ENCODE results near the gene CHCHD10. TPM values are rescaled to one million over a fixed set of nuclear protein-coding genes. Genes with fewer than 3 reads are reported as not detected.

The CHCHD10 gene
- total RNA-seq, 1 donor from 2014 or later = 2.0 TPM

- Histone ChIP-seq H3K27ac (no peak overlapping the region), H3K4me1 (peaks cover 0 to 3% of the 10 kb centered on the region in 2 donors), H3K9me3 (no peaks in the 10 kb centered on the region), H3K4me3 (no peak overlapping the region), H3K27me3 (no peaks in the 10 kb centered on the region), H3K36me3 (no peaks in the 10 kb centered on the region)
- TF ChIP-seq CTCF (IDR thresholded peaks at IDR 0.05) = no peak
- DNase-seq (ENCODE audit: low spot score in 2 of 2) = no peak
- intact Hi-C loops (cut with DNase I) = no loop called here
These were observed 14.4 kb downstream of the CHCHD10 start for GRCh38 chr22:23753385-23753784.

- H3K4me1 ChIP-seq = peaks cover 0 to 3% of the 10 kb centered on the region in 2 donors
- no peaks in the 10 kb centered on the region for H3K9me3 ChIP-seq
- intact Hi-C loops (cut with DNase I) = no loop called here
- H3K4me3 ChIP-seq = no peak overlapping the region
- no peak overlapping the region for H3K27ac ChIP-seq
- TF ChIP-seq CTCF (IDR thresholded peaks at IDR 0.05) = no peak
- no peaks in the 10 kb centered on the region for H3K27me3 ChIP-seq
- no peak for DNase-seq (ENCODE audit: low spot score in 2 of 2)
- H3K36me3 ChIP-seq = no peaks in the 10 kb centered on the region
These were observed 15.0 kb downstream of the CHCHD10 start for GRCh38 chr22:23752750-23753149.

GRCh38 chr22:23752090-23752691 is 15.6 kb downstream of the CHCHD10 start:
- Histone ChIP-seq H3K36me3 (no peaks in the 10 kb centered on the region), H3K4me3 (no peak overlapping the region), H3K9me3 (no peaks in the 10 kb centered on the region), H3K4me1 (peaks cover 0 to 3% of the 10 kb centered on the region in 2 donors), H3K27me3 (no peaks in the 10 kb centered on the region), H3K27ac (no peak overlapping the region)
- no peak for DNase-seq (ENCODE audit: low spot score in 2 of 2)
- intact Hi-C loops (cut with DNase I) = no loop called here
- no peak for TF ChIP-seq CTCF (IDR thresholded peaks at IDR 0.05)

- H3K4me3 ChIP-seq = peak overlapping the region; percentile 75 to 88
- H3K27ac ChIP-seq = peak overlapping the region; percentile 81 to 92
- no peak for DNase-seq (ENCODE audit: low spot score in 2 of 2)
- H3K27me3 ChIP-seq = no peaks in the 10 kb centered on the region
- H3K9me3 ChIP-seq = no peaks in the 10 kb centered on the region
- no peak for TF ChIP-seq CTCF (IDR thresholded peaks at IDR 0.05)
- intact Hi-C loops (cut with DNase I) = loop anchor here (1.0 to 2.0 kb wide), 2 partner anchors 16 to 35 kb away; partner anchors contain the start of gene CHCHD10
- H3K4me1 ChIP-seq = peaks cover 0 to 3% of the 10 kb centered on the region in 2 donors
- H3K36me3 ChIP-seq = no peaks in the 10 kb centered on the region
These were observed 16.3 kb downstream of the CHCHD10 start for GRCh38 chr22:23751441-23751996.

GRCh38 chr22:23750714-23751440 is 16.9 kb downstream of the CHCHD10 start, which contains the start of gene ZNF70:
TSS of gene ZNF70 (minus strand) at chr22:23751112. CDS start at chr22:23745140, 5,972 bp downstream.
- Histone ChIP-seq H3K27ac (peak within 1 kb of the TSS; percentile 81 to 92), H3K4me1 (peaks cover 0 to 3% of the 10 kb centered on the region in 2 donors), H3K27me3 (no peaks in the 10 kb centered on the region), H3K9me3 (no peaks in the 10 kb centered on the region), H3K36me3 (no peaks in the 10 kb centered on the region), H3K4me3 (peak within 1 kb of the TSS; percentile 75 to 88)
- TF ChIP-seq CTCF (IDR thresholded peaks at IDR 0.05) = peak in 2 of 3 experiments; percentile 13 to 21
- DNase-seq (ENCODE audit: low spot score in 2 of 2) = peak; percentile 36 to 92
- intact Hi-C loops (cut with DNase I) = loop anchor here (1.0 to 2.0 kb wide), 2 partner anchors 16 to 34 kb away; partner anchors contain the start of gene CHCHD10
